NCI-H187 (cell line): Measurements from ENCODE around the gene SRY.
"Not testable (repeated sequence)": the region's sequence is repeated elsewhere in the genome, so short reads cannot be mapped to it uniquely, and the experiment has no call there.

Experiments
- DNase-seq, 2 experiments: peaks; one replicate each; lab custom pipeline; 2025; lab: John Stamatoyannopoulos, UW

SRY gene

GRCh38 chrY:2787600-2787999 is at the start of gene SRY:
Gene SRY (minus strand): TSS chrY:2787682. CDS start chrY:2787603, 79 bp downstream.
- DNase-seq = no peak

- no peak for DNase-seq
These were observed 49.6 kb upstream of the SRY start for GRCh38 chrY:2837078-2837477.

- no peak for DNase-seq
These were observed 47.7 kb upstream of the SRY start for GRCh38 chrY:2835230-2835629.

GRCh38 chrY:2828497-2828896 is 41.0 kb upstream of the SRY start:
- DNase-seq = no peak

- DNase-seq = no peak
These were observed 37.0 kb upstream of the SRY start for GRCh38 chrY:2824471-2824870.

GRCh38 chrY:2817146-2817896 is 29.8 kb upstream of the SRY start:
- DNase-seq = not testable (repeated sequence)

GRCh38 chrY:2800246-2800645 is 12.8 kb upstream of the SRY start:
- DNase-seq = no peak

- DNase-seq = no peak
These were observed 10.5 kb upstream of the SRY start for GRCh38 chrY:2797991-2798390.

GRCh38 chrY:2796977-2797523 is 9.6 kb upstream of the SRY start:
- no peak for DNase-seq

GRCh38 chrY:2789756-2790155 is 2.3 kb upstream of the SRY start:
- no peak for DNase-seq

- DNase-seq = no peak
These were observed 488 bp downstream of the SRY start for GRCh38 chrY:2786876-2787512.
